ENCODE results near the gene RBMS1.

The RBMS1 gene

DNA sequence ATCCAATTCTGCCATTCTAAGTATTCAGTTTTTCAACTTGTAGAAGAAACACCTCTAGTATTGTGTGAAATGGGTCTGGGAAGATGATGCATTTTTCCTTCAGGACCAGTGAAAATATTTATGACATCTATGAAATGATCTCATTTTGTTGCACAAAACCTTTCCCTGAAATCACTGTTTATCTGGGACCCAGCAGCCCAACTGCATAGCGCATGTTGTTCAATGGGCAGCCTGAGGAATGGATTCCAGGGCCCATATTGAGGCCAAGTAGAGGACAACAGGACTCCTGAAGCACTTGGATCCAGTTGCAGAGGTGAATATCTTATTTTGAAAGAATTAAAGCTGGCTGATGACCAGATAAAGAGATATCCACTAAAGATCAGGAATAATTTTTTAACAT lies 7.3 kb downstream of the RBMS1 start:
- no peak overlapping the region for H3K4me3 Mint-ChIP-seq
- no peaks in the 10 kb centered on the region for H3K27me3 Mint-ChIP-seq
- H3K4me1 Mint-ChIP-seq: peaks cover 86% of the 10 kb centered on the region
- H3K9me3 Mint-ChIP-seq: no peaks in the 10 kb centered on the region
- peak overlapping the region; percentile 62 for H3K27ac Mint-ChIP-seq
- peaks cover 1% of the 10 kb centered on the region for H3K36me3 Mint-ChIP-seq

DNA sequence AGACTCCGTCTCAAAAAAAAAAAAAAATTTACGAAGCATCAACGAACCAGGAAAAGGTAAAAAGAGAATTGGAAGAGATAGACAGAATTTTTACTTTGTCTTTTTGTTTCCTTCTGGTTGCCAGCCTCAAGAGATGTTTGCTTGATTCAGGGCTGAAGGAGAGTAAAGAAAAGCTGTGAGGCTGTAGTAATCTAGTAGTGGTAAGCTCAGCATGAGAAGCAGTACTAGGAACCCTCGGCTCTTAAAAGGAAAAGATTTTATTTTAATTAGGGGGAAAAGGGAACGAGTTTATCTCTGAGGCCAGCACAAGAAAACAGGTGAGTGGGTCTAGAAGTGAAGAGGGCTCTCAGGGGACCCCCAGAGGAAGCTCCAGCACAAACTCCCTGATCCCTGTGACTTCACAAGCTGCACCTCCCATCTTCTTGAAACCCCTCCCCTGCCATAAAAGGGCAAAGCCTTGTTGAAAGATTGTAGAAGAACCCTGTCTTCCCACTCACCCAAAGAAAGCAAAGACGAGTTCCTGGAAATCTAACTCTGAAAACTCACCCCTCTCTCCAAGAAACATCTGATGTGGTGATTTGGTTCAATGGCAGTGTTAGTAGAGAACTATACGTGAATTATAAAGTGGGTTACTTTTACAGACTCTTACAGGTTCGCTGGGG lies 8.6 kb downstream of the RBMS1 start:
- Mint-ChIP-seq H3K27me3 (no peaks in the 10 kb centered on the region), H3K4me1 (peaks cover 86% of the 10 kb centered on the region), H3K36me3 (peaks cover 1% of the 10 kb centered on the region), H3K4me3 (peak overlapping the region; percentile 82), H3K9me3 (no peaks in the 10 kb centered on the region), H3K27ac (peak overlapping the region; percentile 73)

DNA sequence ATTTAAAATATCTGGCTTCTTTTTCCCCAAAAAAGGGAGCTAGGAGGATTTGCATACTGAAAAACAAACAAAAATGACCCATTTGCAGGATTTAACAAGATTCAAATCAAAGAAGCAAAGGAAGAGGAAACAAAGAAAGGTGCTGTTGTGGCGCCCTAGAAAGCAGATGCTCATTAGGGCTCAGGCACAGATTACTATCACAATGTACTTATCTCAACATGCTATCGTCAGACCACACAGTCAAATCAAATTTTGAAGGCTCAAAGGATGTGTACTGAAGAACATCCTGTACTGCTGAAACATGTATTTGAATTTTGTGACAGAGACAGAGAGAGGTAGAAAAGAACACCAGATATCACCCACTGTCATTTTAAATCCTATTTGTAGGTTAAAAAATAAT lies 10.9 kb downstream of the RBMS1 start:
- H3K36me3 Mint-ChIP-seq: peaks cover 3% of the 10 kb centered on the region
- peak overlapping the region; percentile 92 for H3K27ac Mint-ChIP-seq
- H3K4me1 Mint-ChIP-seq: peaks cover 90% of the 10 kb centered on the region
- H3K9me3 Mint-ChIP-seq: no peaks in the 10 kb centered on the region
- H3K27me3 Mint-ChIP-seq: no peaks in the 10 kb centered on the region
- peak overlapping the region; percentile 76 for H3K4me3 Mint-ChIP-seq

- Mint-ChIP-seq H3K4me3 (peak overlapping the region; percentile 39), H3K9me3 (no peaks in the 10 kb centered on the region), H3K4me1 (peaks cover 83% of the 10 kb centered on the region), H3K27ac (peak overlapping the region; percentile 97), H3K36me3 (peaks cover 4% of the 10 kb centered on the region), H3K27me3 (no peaks in the 10 kb centered on the region)
Measured at GRCh38 chr2:160479269-160479668, 14.3 kb downstream of the RBMS1 start.

DNA sequence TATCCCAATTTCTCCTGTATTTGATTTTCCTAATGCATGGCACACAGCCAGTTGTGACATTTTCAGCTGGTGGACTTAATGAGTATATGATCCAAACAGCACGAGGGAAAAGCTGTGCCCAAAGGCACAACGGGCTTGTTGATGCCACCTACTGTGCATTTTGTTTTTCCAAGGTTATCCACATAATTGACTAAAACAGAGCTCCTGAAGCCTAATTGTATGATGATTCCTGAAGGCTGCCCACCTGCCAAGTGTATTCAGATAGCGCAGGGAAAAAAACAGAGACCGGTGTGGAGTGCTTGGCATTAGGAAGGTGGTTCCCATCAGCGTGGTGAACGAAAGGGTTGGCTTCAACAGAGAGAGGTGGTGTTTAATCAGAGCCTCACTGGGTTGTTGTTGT lies 14.9 kb downstream of the RBMS1 start:
- peak overlapping the region; percentile 97 for H3K27ac Mint-ChIP-seq
- no peak overlapping the region for H3K4me3 Mint-ChIP-seq

GRCh38 chr2:160477032-160477431 lies 16.6 kb downstream of the RBMS1 start:
- no peaks in the 10 kb centered on the region for H3K27me3 Mint-ChIP-seq
- H3K4me3 Mint-ChIP-seq: peak overlapping the region; percentile 59
- peaks cover 4% of the 10 kb centered on the region for H3K36me3 Mint-ChIP-seq
- H3K27ac Mint-ChIP-seq: peak overlapping the region; percentile 93
- peaks cover 87% of the 10 kb centered on the region for H3K4me1 Mint-ChIP-seq
- no peaks in the 10 kb centered on the region for H3K9me3 Mint-ChIP-seq

More for the DNA sequence above, 14.9 kb downstream of the RBMS1 start:
- H3K9me3 Mint-ChIP-seq: no peaks in the 10 kb centered on the region
- H3K36me3 Mint-ChIP-seq: peaks cover 4% of the 10 kb centered on the region
- H3K4me1 Mint-ChIP-seq: peaks cover 82% of the 10 kb centered on the region
- no peaks in the 10 kb centered on the region for H3K27me3 Mint-ChIP-seq

GRCh38 chr2:160474891-160475787 lies 18.5 kb downstream of the RBMS1 start:
- Mint-ChIP-seq H3K36me3 (peaks cover 4% of the 10 kb centered on the region), H3K9me3 (no peaks in the 10 kb centered on the region), H3K27ac (peak overlapping the region; percentile 96), H3K4me1 (peaks cover 87% of the 10 kb centered on the region), H3K27me3 (no peaks in the 10 kb centered on the region), H3K4me3 (peak overlapping the region; percentile 83)

DNA sequence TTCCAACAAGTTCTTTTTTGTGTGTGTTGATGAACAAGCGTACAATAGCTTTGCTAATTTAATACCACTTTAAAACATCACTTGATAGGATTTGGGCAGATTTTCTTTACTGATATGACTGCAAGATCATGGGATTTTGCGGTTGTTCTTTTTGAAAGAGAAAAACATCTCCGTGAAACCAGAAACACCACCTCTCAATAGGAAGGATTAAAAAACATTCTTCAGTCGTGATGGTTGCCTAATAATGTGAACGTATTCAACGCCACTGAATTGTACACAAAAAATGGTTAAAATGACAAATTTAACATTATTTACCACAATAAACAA lies 19.3 kb downstream of the RBMS1 start:
- peak overlapping the region; percentile 96 for H3K27ac Mint-ChIP-seq
- H3K36me3 Mint-ChIP-seq: peaks cover 4% of the 10 kb centered on the region
- no peaks in the 10 kb centered on the region for H3K9me3 Mint-ChIP-seq
- peak overlapping the region; percentile 83 for H3K4me3 Mint-ChIP-seq
- peaks cover 86% of the 10 kb centered on the region for H3K4me1 Mint-ChIP-seq
- no peaks in the 10 kb centered on the region for H3K27me3 Mint-ChIP-seq

DNA sequence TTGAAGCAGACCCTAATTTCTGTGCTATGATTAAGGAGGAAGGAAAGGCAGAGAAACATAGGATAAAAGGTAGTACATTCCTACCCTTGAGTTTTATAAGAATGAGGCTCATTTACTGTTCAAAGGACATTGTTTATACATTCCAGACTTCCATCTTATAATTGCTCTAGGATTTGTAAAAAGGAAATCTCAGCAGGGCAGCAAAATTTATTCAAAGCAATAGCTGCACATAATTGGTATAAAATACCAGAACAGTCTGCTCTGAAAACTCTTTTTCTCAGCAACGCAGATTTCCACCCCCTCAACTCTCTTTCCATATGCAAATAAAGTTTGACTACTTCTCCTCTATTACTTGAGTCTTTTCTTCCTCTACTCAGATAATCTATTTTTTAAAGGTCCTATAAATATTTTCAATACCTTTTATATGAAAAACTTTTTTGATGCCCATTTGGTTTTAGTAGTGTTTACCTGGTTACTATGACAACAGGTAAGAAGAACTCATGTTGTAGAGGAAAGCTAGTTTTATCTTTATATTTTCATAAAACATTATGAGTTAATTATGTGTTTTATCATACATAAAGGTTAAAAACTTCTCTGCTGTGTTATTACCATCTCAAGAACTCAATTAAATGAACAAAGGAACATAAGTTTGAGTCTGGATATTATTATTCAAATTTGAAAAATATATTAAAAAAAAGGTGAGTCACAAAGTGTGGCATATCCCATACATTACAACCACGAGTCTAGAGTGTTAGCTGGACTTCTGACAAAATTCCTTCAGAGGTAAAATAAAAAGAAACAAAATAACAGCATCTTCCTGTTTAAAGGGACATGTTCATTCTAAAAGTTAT lies 19.9 kb downstream of the RBMS1 start:
- Mint-ChIP-seq H3K36me3 (peaks cover 4% of the 10 kb centered on the region), H3K27me3 (no peaks in the 10 kb centered on the region), H3K9me3 (no peaks in the 10 kb centered on the region), H3K27ac (peak overlapping the region; percentile 98), H3K4me3 (peak overlapping the region; percentile 83), H3K4me1 (peaks cover 86% of the 10 kb centered on the region)

- no peaks in the 10 kb centered on the region for H3K27me3 Mint-ChIP-seq
- H3K9me3 Mint-ChIP-seq: no peaks in the 10 kb centered on the region
- H3K4me3 Mint-ChIP-seq: peak overlapping the region; percentile 81
- peaks cover 4% of the 10 kb centered on the region for H3K36me3 Mint-ChIP-seq
- peaks cover 86% of the 10 kb centered on the region for H3K4me1 Mint-ChIP-seq
- H3K27ac Mint-ChIP-seq: peak overlapping the region; percentile 98
Measured at GRCh38 chr2:160472839-160473251, 20.8 kb downstream of the RBMS1 start.

GRCh38 chr2:160471950-160472349 lies 21.7 kb downstream of the RBMS1 start:
- H3K36me3 Mint-ChIP-seq: peaks cover 4% of the 10 kb centered on the region
- H3K4me3 Mint-ChIP-seq: peak overlapping the region; percentile 79
- peak overlapping the region; percentile 98 for H3K27ac Mint-ChIP-seq
- no peaks in the 10 kb centered on the region for H3K27me3 Mint-ChIP-seq
- H3K4me1 Mint-ChIP-seq: peaks cover 89% of the 10 kb centered on the region
- H3K9me3 Mint-ChIP-seq: no peaks in the 10 kb centered on the region

DNA sequence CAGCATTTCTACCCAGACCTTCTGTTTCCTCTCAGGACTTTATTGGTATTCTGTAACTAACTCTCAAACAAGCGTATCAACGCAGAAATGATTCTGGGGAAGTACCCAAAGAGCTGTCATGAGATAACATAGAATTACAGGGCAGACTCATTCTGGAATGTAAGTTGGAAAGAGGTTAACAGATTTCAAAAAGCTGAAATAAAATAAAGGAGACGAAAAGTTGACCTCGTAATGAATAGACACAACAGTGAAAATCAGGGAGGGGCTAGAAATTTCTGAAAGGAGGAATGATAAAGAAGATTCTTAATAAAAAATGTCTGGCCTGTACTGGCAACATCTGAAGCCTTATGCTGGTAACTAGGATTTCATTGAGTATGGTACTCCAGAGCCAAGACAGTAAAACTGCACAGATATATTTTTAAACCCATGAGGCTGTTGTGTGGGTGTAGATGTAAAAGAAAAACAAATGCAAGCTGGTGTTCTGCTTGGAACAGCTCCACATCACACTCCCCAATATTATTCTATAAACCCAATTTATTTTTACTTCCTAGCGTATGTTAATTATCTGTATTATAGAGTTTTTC lies 23.9 kb downstream of the RBMS1 start:
- Mint-ChIP-seq H3K4me3 (peak overlapping the region; percentile 80), H3K27me3 (no peaks in the 10 kb centered on the region), H3K27ac (peak overlapping the region; percentile 97), H3K36me3 (peaks cover 2% of the 10 kb centered on the region), H3K4me1 (peaks cover 95% of the 10 kb centered on the region), H3K9me3 (no peaks in the 10 kb centered on the region)

- Mint-ChIP-seq H3K4me1 (peaks cover 95% of the 10 kb centered on the region), H3K27me3 (no peaks in the 10 kb centered on the region), H3K4me3 (peak overlapping the region; percentile 80), H3K9me3 (no peaks in the 10 kb centered on the region), H3K36me3 (peaks cover 2% of the 10 kb centered on the region), H3K27ac (peak overlapping the region; percentile 97)
Measured at GRCh38 chr2:160469164-160469563, 24.4 kb downstream of the RBMS1 start.

DNA sequence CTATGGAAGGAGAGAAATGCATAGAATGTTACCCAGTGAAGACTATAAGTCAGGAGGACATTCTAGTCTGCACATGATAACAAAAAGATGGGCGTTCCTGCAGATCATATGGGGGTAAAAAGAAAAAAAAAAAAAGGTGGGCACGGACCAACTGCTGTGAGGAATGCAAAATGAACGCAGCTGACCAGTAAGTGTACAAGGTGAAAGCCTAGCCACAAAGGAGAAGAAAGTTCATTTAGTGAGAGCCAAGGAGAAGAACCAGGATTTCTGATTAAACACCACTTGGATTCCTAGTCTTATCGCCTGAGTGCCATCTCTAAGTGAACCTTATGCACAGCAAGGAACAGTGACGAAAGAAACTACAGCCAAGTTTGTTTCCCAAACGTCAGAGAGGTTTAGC lies 26.5 kb downstream of the RBMS1 start:
- Mint-ChIP-seq H3K27me3 (no peaks in the 10 kb centered on the region), H3K27ac (peak overlapping the region; percentile 88), H3K36me3 (peaks cover 2% of the 10 kb centered on the region), H3K9me3 (no peaks in the 10 kb centered on the region), H3K4me3 (peak overlapping the region; percentile 69), H3K4me1 (peaks cover 93% of the 10 kb centered on the region)

DNA sequence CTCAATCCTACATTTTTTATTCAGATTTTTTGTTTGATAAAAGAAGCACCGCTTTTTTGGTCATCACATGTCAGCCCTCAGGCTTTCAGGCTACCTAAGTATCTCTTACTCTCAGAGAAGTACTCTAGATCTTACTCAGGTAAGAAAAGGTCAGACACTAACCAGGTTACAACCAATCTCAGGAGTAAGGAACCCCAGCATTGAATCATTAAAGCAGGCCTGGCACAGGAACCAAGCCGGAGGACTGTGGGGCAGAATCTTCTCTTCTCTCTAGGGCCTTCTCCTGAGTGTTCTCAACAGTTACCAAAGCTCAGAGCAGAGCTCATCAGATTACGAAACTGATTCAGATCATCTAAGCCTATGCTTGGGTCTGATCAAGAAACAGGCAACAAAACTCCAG lies 28.2 kb downstream of the RBMS1 start:
- peak overlapping the region; percentile 93 for H3K27ac Mint-ChIP-seq

More for the DNA sequence above, 28.2 kb downstream of the RBMS1 start:
- H3K9me3 Mint-ChIP-seq: no peaks in the 10 kb centered on the region
- peaks cover 6% of the 10 kb centered on the region for H3K36me3 Mint-ChIP-seq
- peaks cover 93% of the 10 kb centered on the region for H3K4me1 Mint-ChIP-seq
- peak overlapping the region; percentile 64 for H3K4me3 Mint-ChIP-seq
- H3K27me3 Mint-ChIP-seq: no peaks in the 10 kb centered on the region
